ENCODE results near the gene PLXNA4.

PLXNA4 gene

DNA sequence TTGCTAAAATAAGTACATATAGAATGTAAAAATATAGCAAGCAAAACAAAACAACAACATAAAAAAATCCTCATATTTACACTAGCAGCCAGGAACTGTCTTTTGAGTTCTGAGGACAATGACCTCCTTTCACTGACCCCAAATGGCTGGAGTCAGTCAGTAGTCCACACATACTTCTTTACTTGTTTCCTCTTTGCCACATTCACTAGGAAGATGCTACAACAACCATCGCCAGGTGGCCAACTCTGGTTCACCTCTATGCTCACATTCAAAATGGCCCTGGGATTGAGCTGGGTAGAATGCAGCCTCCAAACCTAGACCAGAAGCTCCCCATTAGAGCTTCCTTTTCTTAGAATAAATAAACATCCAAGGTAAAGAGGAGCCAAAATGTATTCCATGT lies 356.2 kb downstream of the PLXNA4 start:
- no peak for DNase-seq (ENCODE audit: low read depth in 2 of 2, low spot score in 1 of 2)

GRCh38 chr7:132218876-132219275 lies 357.4 kb downstream of the PLXNA4 start:
- no peak for DNase-seq (ENCODE audit: low read depth in 2 of 2, low spot score in 1 of 2)

DNA sequence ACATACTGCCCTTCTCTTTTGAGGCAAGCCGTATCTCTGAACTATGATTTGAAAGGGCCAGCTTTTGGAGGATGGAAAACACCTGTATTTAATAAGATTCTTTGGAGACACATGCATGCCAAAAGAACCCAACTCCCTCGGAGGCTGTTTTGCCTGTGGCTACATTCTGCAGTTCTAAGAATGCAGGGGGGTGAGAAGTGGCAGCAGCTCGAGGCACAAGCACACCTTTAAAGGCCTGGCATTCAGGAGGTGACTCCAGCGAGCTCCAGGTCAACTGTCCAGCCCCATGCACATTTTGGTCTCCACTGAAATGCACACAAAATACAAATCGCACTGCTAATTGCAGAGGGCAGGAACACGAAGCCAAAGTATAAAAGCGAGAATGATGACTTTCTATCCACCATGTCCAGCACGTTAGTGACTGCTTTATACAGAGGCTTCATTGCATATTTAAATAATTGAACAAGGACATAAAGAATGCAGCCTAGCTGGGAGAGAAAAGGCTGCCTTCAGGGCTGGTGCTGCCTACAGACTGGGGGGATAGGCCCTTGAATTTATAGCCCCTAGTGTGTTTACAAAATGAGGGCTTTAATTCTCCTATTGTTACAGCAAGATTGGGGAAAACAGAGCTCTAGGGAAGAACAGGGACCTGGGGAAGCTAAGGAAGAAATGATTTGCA lies 359.3 kb downstream of the PLXNA4 start:
- no peak for DNase-seq (ENCODE audit: low read depth in 2 of 2, low spot score in 1 of 2)

- DNase-seq (ENCODE audit: low read depth in 2 of 2, low spot score in 1 of 2): no peak
These were observed 361.8 kb downstream of the PLXNA4 start for GRCh38 chr7:132214452-132214851.

GRCh38 chr7:132213583-132213982 lies 362.7 kb downstream of the PLXNA4 start:
- DNase-seq (ENCODE audit: low read depth in 2 of 2, low spot score in 1 of 2): no peak

GRCh38 chr7:132211971-132212370 lies 364.3 kb downstream of the PLXNA4 start:
- DNase-seq (ENCODE audit: low read depth in 2 of 2, low spot score in 1 of 2): no peak

DNA sequence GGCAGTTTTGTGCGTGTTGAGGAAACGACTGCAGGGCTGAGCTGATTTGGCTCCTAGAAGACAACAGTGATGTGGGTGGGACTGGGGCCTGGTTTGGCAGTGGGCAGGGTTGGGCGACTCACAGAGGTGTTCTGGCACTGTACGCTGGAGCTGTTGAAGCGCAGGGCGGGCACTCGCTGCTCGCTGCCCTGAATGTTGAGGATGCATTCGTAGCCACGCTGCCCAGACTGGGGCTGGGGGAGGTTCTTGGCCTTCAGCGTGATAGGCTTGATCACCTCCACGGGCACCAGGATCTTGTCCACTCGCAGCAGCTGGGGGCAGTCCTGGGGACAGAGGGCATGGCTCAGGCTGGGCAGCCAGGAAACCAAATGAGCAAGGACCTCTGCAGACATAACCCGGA lies 365.4 kb downstream of the PLXNA4 start:
- no peak for DNase-seq (ENCODE audit: low read depth in 2 of 2, low spot score in 1 of 2)

GRCh38 chr7:132207782-132208181 lies 368.5 kb downstream of the PLXNA4 start:
- no peak for DNase-seq (ENCODE audit: low read depth in 2 of 2, low spot score in 1 of 2)

DNA sequence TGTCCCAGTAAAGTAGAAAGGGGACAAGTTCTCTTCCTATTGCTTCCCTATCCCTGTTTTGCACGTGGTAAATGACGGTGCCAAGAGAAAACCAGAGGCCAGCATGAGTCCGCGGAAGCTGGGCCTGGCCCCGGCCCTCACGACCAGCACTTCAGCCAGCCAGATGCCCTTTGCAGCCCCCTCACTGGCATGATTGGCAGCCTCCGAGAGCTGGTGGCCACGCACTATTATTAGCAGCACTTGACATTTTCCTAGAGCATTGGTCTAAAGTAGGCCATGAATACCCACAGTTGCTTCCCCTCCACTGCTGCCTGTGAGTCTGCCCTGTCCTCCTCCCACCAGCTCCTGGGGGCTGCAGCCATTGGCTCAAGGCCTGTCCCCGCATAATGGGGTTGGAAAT lies 369.1 kb downstream of the PLXNA4 start:
- no peak for DNase-seq (ENCODE audit: low read depth in 2 of 2, low spot score in 1 of 2)

DNA sequence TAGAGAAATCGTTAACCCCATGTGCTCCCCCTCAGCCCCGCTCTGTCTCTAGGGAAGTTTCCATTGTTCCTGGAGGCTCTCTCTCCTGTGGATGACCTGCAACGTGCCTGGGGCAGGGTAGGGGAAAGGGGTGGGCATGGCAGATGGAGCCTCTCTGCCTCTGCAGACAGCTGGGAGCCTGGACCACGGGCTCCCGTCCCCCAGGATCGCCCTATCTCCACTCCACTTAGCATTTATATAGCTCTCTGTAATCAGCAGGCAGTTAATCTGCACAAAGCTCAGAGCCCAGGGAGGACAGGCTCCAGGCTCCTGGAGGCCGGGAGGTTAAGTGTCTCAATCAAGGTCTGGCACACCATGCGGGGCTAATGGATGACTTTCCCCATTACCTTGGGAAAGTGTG lies 369.7 kb downstream of the PLXNA4 start:
- DNase-seq (ENCODE audit: low read depth in 2 of 2, low spot score in 1 of 2): no peak

- DNase-seq (ENCODE audit: low read depth in 2 of 2, low spot score in 1 of 2): no peak
These were observed 370.8 kb downstream of the PLXNA4 start for GRCh38 chr7:132205509-132205908.

- no peak for DNase-seq (ENCODE audit: low read depth in 2 of 2, low spot score in 1 of 2)
These were observed 373.2 kb downstream of the PLXNA4 start for GRCh38 chr7:132203021-132203420.

GRCh38 chr7:132202541-132202940 lies 373.7 kb downstream of the PLXNA4 start:
- no peak for DNase-seq (ENCODE audit: low read depth in 2 of 2, low spot score in 1 of 2)

DNA sequence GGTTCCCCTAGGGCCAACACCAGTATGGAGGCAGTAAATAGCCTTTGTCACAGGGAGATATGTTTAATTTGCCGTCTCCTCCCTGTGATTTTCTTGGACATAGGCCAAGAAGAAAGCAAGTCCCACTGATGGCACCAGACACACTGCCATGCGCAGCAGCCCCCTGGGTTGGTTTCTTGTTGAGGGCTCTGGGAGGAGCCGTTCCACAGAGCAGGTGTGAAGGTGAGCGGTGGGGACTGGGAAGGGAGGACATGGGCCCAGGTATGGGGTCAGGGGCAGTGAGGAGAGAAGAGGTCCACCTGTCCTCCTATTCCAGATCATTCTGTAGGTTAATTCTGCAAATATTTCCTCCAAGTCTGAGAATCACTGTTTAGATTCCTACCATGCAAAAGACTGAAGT lies 376.1 kb downstream of the PLXNA4 start:
- DNase-seq (ENCODE audit: low read depth in 2 of 2, low spot score in 1 of 2): no peak

- no peak for DNase-seq (ENCODE audit: low read depth in 2 of 2, low spot score in 1 of 2)
These were observed 376.6 kb downstream of the PLXNA4 start for GRCh38 chr7:132199626-132200025.

DNA sequence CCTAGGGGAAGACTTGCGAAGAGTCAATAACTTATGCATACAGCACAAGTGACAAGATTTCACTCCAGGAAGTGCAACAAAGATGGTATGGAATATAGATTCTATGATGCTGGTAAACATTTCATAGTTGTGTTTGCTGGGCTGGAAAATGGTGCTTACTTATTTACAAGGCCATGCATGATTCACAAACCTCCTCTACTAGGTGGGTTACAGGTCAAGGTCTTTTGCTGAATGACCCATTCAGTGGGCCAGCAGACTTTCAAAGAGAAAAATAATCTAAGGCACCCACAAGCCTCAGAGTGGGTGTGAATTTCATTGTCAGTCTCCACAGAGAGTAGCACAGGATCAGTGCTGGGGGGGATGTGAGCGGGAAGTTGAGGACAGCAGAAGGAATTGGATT lies 378.5 kb downstream of the PLXNA4 start:
- no peak for DNase-seq (ENCODE audit: low read depth in 2 of 2, low spot score in 1 of 2)

DNA sequence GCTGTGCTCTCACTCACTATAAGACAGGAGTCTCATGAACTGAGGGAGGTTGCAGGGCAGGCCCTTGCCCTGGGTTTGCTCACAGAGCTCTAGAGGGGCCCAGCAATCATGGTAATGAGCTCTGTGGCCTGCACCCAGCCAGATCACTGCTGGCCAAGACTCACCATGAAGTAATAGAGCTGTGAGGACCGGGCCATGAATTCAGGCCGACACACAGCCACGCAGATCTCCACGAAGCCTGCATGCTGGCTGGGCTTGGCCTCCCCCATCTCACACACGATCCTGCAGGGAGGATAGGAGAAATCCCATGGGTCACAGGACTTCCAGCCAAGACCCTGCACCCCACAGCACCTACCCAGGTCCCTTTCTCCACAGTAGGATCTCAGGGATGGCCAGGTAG lies 382.4 kb downstream of the PLXNA4 start:
- no peak for DNase-seq (ENCODE audit: low read depth in 2 of 2, low spot score in 1 of 2)

DNA sequence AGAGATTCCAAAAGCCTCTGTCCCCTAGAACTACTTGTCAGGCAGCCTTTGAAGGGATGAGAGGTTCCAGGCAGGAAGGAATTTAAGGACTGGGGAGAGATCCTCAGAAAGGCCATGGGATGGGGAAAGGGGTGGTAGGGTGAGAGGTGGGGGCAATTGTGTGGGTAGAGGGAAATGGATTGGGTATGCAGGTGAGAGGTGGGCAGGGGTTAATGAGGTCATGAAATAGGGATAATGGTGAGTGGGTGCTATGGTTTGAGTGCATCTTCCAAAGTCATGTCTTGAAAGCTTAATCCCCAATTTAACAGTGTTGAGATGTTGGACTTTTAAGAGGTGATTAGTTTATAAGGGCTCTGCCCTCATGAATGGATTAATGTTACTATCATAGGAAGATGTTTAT lies 383.5 kb downstream of the PLXNA4 start:
- DNase-seq (ENCODE audit: low read depth in 2 of 2, low spot score in 1 of 2): no peak

DNA sequence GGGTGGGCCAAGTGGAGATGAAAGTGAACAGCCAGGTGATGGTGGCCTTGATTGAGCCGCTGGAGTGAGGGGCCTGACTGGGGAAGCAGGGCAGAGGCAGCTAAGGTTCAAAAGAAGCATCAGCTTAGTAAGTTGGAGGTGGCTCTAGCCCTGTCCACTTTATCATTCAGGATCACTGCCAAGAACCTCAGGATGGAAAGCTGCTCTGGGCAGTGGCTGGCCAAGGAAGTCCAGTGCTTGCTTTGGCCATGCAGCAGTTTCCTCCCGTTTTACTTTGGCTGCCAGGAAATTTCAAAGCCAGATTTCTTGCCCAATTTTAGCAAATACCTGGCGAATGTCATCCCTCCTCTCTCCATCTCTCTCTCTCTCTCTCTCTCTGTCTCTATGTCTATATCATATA lies 384.9 kb downstream of the PLXNA4 start:
- no peak for DNase-seq (ENCODE audit: low read depth in 2 of 2, low spot score in 1 of 2)

DNA sequence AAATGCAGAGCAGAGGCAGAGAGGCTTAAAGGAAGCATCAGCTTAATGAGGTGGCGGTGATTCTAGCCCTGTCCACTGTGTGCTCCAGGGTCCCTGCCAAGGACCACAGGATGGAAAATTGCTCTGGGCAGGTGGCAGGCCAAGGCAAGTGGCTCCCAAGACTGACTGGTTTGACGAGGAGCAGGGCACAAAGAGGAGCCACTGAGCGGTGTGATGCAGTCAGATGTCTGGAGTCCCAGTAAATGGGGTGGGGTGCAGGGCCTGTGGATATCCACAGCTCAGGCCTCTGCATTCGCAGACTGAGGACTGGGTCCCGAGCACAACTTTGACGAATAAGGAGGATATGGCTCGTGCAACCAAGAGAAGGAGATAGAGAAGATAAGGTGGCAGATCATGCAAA lies 385.6 kb downstream of the PLXNA4 start:
- DNase-seq (ENCODE audit: low read depth in 2 of 2, low spot score in 1 of 2): no peak

- DNase-seq (ENCODE audit: low read depth in 2 of 2, low spot score in 1 of 2): no peak
These were observed 386.4 kb downstream of the PLXNA4 start for GRCh38 chr7:132189881-132190280.

GRCh38 chr7:132187869-132188789 lies 388.1 kb downstream of the PLXNA4 start:
- no peak for DNase-seq (ENCODE audit: low read depth in 2 of 2, low spot score in 1 of 2)

- DNase-seq (ENCODE audit: low read depth in 2 of 2, low spot score in 1 of 2): no peak
These were observed 388.9 kb downstream of the PLXNA4 start for GRCh38 chr7:132187391-132187790.

All from stimulated activated CD8-positive, alpha-beta memory T cell treated with anti-CD3 and anti-CD28 coated beads, Interleukin-4, amount 100 ng/mL, for 1 hour (primary cell).